HG02678 (cell line): ENCODE data around the gene EHMT2.
A peak's percentile ranks its signal among the peaks of the same experiment; 100 is the strongest.
"Not testable (repeated sequence)": the region's sequence is repeated elsewhere in the genome, so short reads cannot be mapped to it uniquely, and the experiment has no call there.

ENCODE experiments used
- ATAC-seq: cut with Tn5 transposase; IDR thresholded peaks from one replicate; pipeline ENCODE4 v1.9.1; 2021; ENCODE audit warnings: mild to moderate bottlenecking, moderate library complexity; ENCODE audit not compliant: unreplicated experiment

Gene EHMT2

GRCh38 chr6:31897612-31898382 lies at the start of gene EHMT2:
EHMT2 (minus strand) TSS chr6:31897698; CDS start chr6:31897677, 21 bp downstream.
- ATAC-seq = peak; percentile 46

DNA sequence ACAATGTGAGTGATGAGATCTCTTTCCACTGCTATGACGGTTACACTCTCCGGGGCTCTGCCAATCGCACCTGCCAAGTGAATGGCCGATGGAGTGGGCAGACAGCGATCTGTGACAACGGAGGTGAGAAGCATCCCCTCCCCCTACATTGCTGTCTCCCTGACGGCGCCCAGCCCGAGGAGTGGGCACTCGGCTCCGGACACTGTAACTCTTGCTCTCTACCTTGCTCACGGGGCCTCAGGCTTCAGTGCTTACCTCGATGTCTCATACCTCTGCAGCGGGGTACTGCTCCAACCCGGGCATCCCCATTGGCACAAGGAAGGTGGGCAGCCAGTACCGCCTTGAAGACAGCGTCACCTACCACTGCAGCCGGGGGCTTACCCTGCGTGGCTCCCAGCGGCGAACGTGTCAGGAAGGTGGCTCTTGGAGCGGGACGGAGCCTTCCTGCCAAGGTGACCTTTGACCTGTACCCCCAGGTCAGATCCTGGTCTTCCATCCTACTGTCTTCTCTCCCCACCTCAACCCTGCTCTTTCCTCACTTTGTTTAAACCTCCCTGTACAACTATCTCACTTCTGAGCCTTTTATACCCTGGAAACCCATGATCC lies 49.7 kb upstream of the EHMT2 start:
- ATAC-seq = no peak

DNA sequence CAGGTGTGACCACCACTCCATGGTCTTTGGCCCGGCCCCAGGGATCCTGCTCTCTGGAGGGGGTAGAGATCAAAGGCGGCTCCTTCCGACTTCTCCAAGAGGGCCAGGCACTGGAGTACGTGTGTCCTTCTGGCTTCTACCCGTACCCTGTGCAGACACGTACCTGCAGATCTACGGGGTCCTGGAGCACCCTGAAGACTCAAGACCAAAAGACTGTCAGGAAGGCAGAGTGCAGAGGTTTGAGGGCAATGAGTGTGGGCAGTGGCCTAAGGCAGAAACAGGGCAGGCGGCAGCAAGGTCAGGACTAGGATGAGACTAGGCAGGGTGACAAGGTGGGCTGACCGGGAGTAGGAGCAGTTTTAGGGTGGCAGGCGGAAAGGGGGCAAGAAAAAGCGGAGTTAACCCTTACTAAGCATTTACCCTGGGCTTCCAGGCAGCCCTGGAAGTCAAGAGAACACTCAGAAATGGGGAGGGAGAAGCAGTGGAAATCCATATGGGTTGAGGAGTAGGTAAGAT lies 48.9 kb upstream of the EHMT2 start:
- ATAC-seq = no peak

DNA sequence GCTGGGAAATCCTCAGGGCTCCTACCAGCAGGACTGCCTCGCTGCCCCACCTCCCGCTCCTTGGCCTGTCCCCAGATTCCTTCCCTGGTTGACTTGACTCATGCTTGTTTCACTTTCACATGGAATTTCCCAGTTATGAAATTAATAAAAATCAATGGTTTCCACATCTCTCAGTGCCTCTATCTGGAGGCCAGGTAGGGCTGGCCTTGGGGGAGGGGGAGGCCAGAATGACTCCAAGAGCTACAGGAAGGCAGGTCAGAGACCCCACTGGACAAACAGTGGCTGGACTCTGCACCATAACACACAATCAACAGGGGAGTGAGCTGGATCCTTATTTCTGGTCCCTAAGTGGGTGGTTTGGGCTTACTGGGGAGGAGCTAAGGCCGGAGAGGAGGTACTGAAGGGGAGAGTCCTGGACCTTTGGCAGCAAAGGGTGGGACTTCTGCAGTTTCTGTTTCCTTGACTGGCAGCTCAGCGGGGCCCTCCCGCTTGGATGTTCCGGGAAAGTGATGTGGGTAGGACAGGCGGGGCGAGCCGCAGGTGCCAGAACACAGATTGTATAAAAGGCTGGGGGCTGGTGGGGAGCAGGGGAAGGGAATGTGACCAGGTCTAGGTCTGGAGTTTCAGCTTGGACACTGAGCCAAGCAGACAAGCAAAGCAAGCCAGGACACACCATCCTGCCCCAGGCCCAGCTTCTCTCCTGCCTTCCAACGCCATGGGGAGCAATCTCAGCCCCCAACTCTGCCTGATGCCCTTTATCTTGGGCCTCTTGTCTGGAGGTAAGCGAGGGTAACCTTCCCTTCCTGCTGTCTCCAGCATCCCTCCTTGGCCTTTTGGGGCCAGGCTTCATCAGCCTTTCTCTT lies 48.2 kb upstream of the EHMT2 start, which contains the start of gene CFB:
CFB (plus strand) TSS at position 589 of the 863 bp plus-strand sequence; CDS start at position 716, 127 bp downstream.
- ATAC-seq = no peak

- no peak for ATAC-seq
Measured at GRCh38 chr6:31945154-31945506, 47.6 kb upstream of the EHMT2 start.

DNA sequence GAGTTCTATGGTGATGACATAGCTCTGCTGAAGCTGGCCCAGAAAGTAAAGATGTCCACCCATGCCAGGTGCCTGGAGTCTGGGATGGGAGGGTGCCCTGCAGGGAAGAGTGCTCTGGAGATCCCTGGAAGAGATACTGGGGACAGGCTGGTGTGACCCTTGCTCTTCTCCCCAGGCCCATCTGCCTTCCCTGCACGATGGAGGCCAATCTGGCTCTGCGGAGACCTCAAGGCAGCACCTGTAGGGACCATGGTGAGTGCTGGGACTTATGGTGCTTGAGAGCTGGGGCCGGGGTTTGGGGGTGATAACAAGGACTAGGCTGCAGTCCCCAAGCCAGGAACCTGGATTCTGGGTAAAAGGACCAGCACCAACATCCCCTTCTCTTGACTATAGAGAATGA lies 46.2 kb upstream of the EHMT2 start:
- no peak for ATAC-seq

DNA sequence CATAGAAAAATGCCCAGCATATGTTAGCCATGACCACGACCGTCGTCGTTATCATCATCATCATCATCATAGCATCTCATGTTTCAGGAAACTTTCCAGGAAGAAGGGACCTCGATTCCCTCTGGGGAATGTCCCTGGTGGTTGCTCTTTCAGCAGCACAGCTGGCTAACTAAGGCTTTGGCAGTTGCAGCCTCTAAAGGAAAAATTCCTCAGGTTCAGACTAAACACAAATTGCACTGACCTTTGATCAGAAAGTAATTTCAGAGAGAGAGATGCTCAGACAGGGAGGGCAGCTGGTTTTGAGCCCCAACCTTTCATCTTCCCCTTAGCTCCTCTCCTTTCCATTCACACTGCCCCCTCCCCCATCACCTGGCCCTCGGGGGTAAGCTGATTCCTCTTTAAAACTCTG lies 42.8 kb upstream of the EHMT2 start:
- ATAC-seq = no peak

GRCh38 chr6:31935823-31936222 lies 38.3 kb upstream of the EHMT2 start:
- no peak for ATAC-seq

- ATAC-seq = no peak
Measured at GRCh38 chr6:31935021-31935420, 37.5 kb upstream of the EHMT2 start.

DNA sequence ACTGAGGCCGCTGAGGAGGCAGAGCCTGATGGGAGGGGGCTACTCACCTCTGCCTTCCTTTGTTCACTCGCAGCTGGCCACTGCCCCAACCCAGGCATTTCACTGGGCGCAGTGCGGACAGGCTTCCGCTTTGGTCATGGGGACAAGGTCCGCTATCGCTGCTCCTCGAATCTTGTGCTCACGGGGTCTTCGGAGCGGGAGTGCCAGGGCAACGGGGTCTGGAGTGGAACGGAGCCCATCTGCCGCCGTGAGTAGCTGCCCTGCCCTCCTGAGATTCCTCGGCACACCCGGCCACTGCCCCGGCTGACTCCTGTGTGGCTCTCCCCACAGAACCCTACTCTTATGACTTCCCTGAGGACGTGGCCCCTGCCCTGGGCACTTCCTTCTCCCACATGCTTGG lies 36.0 kb upstream of the EHMT2 start:
- ATAC-seq = no peak

GRCh38 chr6:31932137-31932536 lies 34.6 kb upstream of the EHMT2 start:
- not testable (repeated sequence) for ATAC-seq

GRCh38 chr6:31930962-31931361 lies 33.5 kb upstream of the EHMT2 start:
- no peak for ATAC-seq

DNA sequence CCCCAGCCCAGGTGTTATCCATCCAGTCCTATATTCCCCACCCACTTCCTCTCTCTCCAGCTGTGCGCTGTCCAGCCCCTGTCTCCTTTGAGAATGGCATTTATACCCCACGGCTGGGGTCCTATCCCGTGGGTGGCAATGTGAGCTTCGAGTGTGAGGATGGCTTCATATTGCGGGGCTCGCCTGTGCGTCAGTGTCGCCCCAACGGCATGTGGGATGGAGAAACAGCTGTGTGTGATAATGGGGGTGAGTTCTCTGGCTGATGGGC lies 31.1 kb upstream of the EHMT2 start:
- no peak for ATAC-seq

- no peak for ATAC-seq
Measured at GRCh38 chr6:31927863-31928671, 30.6 kb upstream of the EHMT2 start.

GRCh38 chr6:31927242-31927862 lies 29.9 kb upstream of the EHMT2 start, which contains the start of gene C2:
C2 (plus strand) TSS chr6:31927717; CDS start chr6:31927753, 36 bp downstream.
- no peak for ATAC-seq

- no peak for ATAC-seq
Measured at GRCh38 chr6:31922942-31923341, 25.4 kb upstream of the EHMT2 start.

GRCh38 chr6:31920811-31921210 lies 23.3 kb upstream of the EHMT2 start:
- ATAC-seq = no peak

DNA sequence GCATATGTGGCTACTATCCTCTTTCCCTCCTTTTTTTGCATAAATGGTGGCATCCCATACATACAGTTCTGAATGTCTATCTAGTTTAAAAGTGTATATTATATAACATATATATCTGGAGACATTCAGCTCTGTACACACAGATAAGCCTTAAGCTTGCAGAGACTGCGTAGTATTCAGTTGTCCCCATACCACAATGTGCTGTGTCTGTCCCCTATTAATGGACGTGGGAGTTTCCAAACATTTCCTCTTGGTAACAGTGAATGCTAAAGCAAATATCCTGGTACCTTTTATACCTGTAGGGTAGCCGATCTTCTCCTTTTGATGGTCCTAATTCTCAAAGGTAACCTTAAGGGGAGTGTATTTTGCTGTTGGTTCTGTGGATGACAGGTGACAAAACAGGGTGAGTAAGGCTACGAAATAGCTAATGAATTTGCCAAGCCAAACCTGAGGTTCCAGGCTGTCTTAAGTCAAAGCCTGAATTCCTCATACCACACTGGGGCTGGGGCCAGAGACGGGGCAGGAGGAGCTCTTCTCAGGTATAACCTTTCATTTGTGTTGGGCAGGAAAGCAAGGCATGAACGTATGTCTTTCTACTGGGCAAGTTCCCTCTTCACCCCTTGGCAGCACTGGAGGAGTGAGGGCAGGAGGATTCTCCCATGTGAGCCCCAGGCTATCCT lies 22.3 kb upstream of the EHMT2 start:
- ATAC-seq = no peak

DNA sequence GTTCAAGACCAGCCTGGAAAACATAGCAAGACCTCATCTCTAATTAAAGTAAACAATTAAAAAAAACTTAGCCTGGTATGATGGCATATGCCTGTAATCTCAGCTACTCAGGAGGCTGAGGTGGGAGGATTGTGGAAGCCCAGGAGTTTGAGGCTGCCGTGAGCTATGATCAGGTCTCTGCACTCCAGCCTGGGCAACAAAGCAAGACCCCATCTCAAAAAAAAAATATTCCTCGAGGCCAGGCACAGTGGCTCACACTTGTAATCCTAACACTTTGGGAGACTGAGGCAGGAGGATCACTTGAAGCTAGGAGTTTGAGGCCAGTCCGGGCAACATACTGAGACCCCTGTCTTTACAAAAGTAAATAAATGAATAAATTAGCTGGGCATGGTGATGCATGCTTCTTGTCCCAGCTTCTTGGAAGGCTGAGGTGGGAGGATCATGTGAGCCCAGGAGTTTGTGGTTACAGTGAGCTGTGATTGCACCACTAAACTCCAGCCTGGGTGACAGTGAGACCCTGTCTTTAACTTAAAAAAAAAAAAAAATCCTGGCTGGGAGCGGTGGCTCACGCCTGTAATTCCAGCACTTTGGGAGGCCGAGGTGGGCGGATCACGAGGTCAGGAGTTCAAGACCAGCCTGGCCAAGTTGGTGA lies 20.7 kb upstream of the EHMT2 start:
- ATAC-seq = no peak
